GM21390 (cell line): ENCODE results near the gene SMG7.

Experiments
- ATAC-seq: cut with Tn5 transposase; IDR thresholded peaks from one replicate; pipeline ENCODE4 v1.9.1; 2021; ENCODE audit not compliant: unreplicated experiment

Gene SMG7

GRCh38 chr1:183512450-183512849, 40.2 kb downstream of the SMG7 start:
- no peak for ATAC-seq

- ATAC-seq: no peak
Observed at GRCh38 chr1:183514235-183514634, 41.9 kb downstream of the SMG7 start.

DNA sequence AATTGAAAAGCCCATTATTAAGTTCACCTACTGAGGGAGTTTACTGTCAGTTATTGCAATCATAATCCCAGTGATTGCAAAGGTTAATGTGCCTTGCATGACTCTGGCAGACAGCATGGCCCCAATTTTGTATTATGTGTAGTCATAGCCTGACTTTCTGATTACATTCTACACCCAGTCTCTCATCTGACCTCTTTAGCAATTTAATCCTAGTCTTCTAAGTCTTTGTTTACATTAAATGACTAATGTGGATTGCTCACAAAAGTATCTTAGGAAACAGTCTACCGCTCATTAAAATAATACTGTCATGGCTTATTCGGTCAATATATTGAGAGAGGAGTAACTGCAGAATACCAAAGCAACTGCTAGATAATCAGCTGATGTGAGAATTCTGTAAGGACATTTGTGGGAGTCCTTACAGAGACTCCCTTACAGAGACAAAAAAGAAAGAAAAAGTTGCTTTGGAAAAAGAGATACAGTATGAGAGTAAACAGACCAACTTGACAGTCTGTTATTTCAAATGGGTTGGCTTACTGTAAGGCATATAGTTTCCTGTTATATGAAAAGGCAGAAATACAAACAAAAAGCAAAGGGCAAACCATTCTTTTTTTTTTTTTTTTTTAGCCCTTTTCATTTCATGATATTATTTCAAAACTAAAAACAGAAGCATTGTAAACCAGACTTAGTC, 42.8 kb downstream of the SMG7 start:
- ATAC-seq: no peak

GRCh38 chr1:183516725-183517124, 44.4 kb downstream of the SMG7 start:
- ATAC-seq: no peak

DNA sequence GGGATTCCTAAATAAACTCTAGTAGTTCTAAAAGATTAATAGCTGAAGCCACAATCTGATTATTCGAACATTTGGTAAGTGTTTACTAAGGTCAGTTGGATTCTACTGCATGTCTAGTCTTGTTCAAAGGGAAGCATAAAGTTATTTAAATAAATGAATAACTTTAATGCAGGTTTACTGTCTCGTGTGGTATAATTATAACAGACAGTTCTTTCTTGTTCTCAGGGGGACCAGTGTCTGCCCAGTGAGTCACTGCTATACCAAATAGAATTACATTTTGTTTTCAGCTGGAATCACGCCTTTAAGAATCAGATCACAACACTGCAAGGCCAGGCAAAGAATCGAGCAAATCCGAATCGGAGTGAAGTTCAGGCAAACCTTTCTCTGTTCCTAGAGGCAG, 45.1 kb downstream of the SMG7 start:
- no peak for ATAC-seq

DNA sequence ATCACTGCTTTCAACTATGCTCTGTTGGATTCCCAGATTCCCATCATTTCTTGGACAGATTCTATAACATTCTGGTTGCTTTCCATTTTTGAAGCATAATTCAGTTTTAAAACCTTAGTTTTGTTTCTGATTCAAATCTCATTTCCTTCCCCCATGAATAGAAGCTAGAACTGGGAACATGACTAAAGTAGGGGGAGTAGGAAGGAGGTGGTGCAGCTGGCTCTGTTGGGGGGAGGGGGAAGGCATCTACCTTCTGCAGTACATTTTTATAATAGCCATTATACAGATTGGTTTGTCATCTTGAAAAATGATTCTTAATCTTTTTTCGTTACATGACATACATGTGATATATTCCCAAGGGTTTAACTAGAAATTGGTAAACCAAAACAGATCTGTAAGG, 48.1 kb downstream of the SMG7 start:
- no peak for ATAC-seq

DNA sequence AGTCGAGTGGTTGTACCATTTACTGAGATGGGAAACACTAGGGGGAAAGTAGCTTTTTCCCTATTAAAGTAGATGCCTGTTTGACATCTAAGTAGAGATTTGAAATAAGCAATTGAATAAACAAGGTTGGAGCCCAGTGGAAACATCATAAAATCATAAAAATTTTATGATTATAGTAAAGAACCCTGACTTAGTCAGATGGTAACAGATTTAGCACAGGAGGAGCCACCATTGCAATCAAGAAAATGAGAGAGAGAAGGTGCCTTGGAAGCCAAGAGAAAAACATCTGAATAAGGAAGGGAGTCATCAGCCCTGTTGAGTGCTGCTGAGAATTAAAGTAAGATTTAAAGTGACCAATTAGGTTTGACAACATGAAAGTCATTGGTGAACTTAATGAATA, 49.8 kb downstream of the SMG7 start:
- no peak for ATAC-seq

- ATAC-seq: no peak
Observed at GRCh38 chr1:183528577-183528976, 56.3 kb downstream of the SMG7 start.

GRCh38 chr1:183533617-183534174, 61.4 kb downstream of the SMG7 start:
- no peak for ATAC-seq

GRCh38 chr1:183537405-183537804, 65.1 kb downstream of the SMG7 start:
- no peak for ATAC-seq

DNA sequence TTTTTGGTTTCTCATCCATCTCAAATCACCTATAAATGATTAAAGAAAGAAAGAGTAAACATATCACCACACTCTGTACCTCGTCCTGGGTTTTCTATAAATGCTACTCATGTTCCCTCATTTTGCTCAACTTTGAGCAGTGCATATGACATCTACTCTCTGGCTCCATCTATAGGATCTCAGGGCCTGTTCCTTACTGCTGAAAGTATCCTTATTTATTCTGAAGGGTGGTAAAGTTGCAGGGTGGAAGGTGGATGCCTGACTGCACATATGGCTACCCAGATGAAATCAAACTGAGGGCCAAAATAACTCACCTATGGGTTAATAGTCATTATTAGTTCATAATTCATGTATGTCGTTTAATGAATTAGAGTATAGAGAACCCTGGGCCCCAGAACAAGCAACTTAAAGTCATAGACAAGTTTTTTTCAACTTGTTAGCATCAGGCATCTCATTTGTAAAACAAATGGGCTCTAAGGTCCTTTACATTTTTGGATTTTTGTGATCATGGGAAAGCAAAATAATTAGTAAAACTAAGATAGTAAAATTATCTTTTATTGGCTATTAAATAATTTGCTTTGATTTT, 71.4 kb downstream of the SMG7 start:
- ATAC-seq: peak; percentile 61

DNA sequence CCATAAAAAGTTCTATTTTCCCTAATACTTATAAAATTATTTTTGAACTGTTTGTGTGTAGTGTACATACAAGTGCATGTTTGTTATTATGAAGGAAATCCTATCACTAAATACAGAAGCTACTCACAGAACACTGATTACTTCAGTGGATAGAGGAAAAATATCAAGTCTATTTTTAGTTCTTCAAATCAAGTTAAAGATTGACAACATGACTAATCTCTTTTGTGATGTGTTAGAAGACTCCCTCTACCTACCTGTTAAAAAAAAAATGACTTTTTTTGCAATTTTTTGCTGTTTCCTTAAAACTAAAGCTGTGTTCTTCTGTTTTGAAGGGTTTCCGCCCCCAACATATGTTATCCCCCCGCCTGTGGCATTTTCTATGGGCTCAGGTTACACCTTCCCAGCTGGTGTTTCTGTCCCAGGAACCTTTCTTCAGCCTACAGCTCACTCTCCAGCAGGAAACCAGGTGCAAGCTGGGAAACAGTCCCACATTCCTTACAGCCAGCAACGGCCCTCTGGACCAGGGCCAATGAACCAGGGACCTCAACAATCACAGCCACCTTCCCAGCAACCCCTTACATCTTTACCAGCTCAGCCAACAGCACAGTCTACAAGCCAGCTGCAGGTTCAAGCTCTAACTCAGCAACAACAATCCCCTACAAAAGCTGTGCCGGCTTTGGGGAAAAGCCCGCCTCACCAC, 72.4 kb downstream of the SMG7 start:
- no peak for ATAC-seq

GRCh38 chr1:183546427-183546826, 74.1 kb downstream of the SMG7 start:
- no peak for ATAC-seq

DNA sequence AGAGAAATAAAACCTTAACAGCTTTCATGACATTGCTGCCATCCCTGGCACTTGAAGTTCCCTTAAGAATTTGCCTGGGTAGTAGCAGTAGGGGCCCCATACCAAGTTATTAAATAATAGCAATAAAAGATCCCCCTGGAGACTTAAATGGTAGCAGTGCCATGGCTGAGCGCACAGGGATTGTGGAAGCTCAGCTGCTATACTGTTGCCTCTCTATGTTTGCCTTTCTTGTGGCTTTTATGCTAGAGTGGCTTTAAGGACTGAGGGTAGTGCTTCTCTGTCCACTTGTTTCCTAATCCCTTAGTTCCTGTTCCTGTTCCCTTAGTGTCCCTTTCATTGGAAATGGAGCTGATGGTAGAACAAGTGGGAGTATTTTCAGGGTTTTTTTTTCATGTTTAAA, 75.8 kb downstream of the SMG7 start:
- no peak for ATAC-seq

DNA sequence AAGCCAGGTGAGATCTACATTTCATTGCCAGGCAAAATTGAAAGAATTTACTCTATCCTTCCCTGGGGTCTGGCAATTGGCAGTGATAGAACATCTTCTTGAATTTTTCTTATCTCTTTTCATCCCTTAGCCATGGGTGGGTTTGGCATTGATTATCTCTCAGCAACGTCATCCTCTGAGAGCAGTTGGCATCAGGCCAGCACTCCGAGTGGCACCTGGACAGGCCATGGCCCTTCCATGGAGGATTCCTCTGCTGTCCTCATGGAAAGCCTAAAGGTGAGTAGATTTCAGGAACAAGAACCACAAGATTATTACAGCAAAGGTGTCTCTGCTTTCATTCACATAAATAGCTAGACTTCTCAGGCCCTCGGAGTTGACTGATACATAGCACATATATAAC, 78.6 kb downstream of the SMG7 start:
- no peak for ATAC-seq

GRCh38 chr1:183551924-183552323, 79.6 kb downstream of the SMG7 start:
- no peak for ATAC-seq

GRCh38 chr1:183552441-183552840, 80.1 kb downstream of the SMG7 start:
- no peak for ATAC-seq

- ATAC-seq: no peak
Observed at GRCh38 chr1:183552891-183553290, 80.6 kb downstream of the SMG7 start.

GRCh38 chr1:183553331-183553730, 81.0 kb downstream of the SMG7 start:
- ATAC-seq: no peak

GRCh38 chr1:183553764-183554163, 81.5 kb downstream of the SMG7 start:
- ATAC-seq: no peak

- ATAC-seq: no peak
Observed at GRCh38 chr1:183554577-183554976, 82.3 kb downstream of the SMG7 start.

DNA sequence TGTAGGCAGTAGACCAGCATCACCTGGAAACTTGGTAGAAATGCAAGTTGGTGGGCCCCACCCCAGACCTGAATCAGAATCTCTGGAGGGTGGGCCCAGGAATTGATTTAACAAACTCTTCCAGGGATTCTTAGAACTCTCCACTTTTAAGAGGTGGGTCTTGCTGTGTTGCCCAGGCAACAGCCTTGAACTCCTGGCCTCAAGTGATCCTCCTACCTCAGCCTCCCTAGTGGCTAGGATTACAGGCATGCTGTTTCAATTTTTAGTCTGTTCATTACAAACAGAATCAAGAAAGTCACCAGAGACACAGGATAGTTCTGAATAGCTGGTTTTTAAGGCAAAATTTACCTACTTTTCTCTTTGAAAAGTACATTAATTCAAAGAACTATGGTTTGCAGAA, 86.8 kb downstream of the SMG7 start:
- no peak for ATAC-seq
